NCI-H2227 (cell line): ENCODE measurements around the gene SHKBP1.
"Not testable (repeated sequence)": the region's sequence is repeated elsewhere in the genome, so short reads cannot be mapped to it uniquely, and the experiment has no call there.

Experiments used
- DNase-seq: peaks from one replicate; lab custom pipeline; 2025; ENCODE audit not compliant: unreplicated experiment; lab: John Stamatoyannopoulos, UW

The SHKBP1 gene

GRCh38 chr19:40576585-40577451, at the start of gene SHKBP1:
TSS of gene SHKBP1 (plus strand) at chr19:40576873. CDS start at chr19:40576900, 27 bp downstream.
- DNase-seq = peak; percentile 100

GRCh38 chr19:40528078-40528477, 48.6 kb upstream of the SHKBP1 start:
- no peak for DNase-seq

- no peak for DNase-seq
Measured at GRCh38 chr19:40528533-40529092, 48.1 kb upstream of the SHKBP1 start.

GRCh38 chr19:40529093-40529954, 47.3 kb upstream of the SHKBP1 start:
- DNase-seq = peak; percentile 99

- peak; percentile 97 for DNase-seq
Measured at GRCh38 chr19:40530091-40530901, 46.4 kb upstream of the SHKBP1 start.

- DNase-seq = no peak
Measured at GRCh38 chr19:40533508-40533907, 43.2 kb upstream of the SHKBP1 start.

GRCh38 chr19:40534148-40534547, 42.5 kb upstream of the SHKBP1 start:
- no peak for DNase-seq

GRCh38 chr19:40539070-40539469, 37.6 kb upstream of the SHKBP1 start:
- DNase-seq = no peak

- DNase-seq = no peak
Measured at GRCh38 chr19:40542202-40542859, 34.3 kb upstream of the SHKBP1 start.

GRCh38 chr19:40543029-40543597, 33.6 kb upstream of the SHKBP1 start:
- DNase-seq = no peak

- DNase-seq = not testable (repeated sequence)
Measured at GRCh38 chr19:40546153-40546841, 30.4 kb upstream of the SHKBP1 start.

GRCh38 chr19:40547190-40547589, 29.5 kb upstream of the SHKBP1 start:
- DNase-seq = not testable (repeated sequence)

- no peak for DNase-seq
Measured at GRCh38 chr19:40547836-40548235, 28.8 kb upstream of the SHKBP1 start.

GRCh38 chr19:40549007-40549708, 27.5 kb upstream of the SHKBP1 start:
- peak; percentile 99 for DNase-seq

- DNase-seq = no peak
Measured at GRCh38 chr19:40550951-40551350, 25.7 kb upstream of the SHKBP1 start.

GRCh38 chr19:40552848-40553247, 23.8 kb upstream of the SHKBP1 start:
- DNase-seq = no peak

GRCh38 chr19:40553885-40554857, 22.5 kb upstream of the SHKBP1 start:
- DNase-seq = no peak
